ENCODE results near the gene BCAS3.
A peak's percentile ranks its signal among the peaks of the same experiment; 100 is the strongest.
"Not testable (repeated sequence)": the region's sequence is repeated elsewhere in the genome, so short reads cannot be mapped to it uniquely, and the experiment has no call there.

Gene BCAS3

GRCh38 chr17:60747069-60747808 is 69.6 kb downstream of the BCAS3 start:
- no peak for DNase-seq

DNA sequence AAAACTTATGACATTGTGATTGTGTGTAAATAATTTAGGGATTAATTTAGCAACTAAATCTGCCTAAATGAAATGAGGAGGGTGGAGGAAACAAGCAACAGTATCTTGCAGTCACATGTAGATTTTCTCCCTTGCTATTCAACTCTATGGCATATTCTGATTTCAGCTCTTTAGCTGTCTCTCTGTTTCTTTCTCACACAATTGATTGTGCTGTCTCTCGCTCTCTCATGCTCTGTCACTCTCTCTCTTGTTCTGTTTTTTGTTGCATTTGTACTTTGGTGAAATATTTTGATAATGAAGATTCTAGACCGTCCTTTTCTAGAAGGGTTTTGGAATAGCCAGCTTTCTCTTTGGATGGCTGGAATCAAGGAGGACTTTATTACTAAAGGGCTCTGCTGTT is 70.6 kb downstream of the BCAS3 start:
- no peak for DNase-seq

DNA sequence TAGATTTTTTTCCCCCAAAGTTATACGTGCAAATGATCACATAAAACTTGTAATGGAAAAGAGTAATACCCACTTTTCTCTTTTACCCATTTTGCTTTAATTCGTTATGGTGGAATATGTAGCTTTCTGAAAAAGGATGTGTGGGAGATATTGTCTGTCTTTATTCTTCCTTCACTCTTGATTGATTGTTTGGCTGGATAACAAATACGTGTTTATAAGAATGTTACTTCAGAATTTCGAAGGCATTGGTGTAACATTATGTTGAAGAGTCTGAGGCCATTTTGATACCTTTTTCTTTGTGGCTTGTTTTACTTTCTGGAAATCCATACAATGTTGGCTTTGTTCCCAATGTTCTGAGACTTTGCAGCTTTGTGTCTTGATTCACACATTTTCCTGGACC is 71.4 kb downstream of the BCAS3 start:
- no peak for DNase-seq

- no peak for DNase-seq
Observed at GRCh38 chr17:60749708-60750107, 72.1 kb downstream of the BCAS3 start.

- DNase-seq = no peak
Observed at GRCh38 chr17:60750640-60751039, 73.0 kb downstream of the BCAS3 start.

DNA sequence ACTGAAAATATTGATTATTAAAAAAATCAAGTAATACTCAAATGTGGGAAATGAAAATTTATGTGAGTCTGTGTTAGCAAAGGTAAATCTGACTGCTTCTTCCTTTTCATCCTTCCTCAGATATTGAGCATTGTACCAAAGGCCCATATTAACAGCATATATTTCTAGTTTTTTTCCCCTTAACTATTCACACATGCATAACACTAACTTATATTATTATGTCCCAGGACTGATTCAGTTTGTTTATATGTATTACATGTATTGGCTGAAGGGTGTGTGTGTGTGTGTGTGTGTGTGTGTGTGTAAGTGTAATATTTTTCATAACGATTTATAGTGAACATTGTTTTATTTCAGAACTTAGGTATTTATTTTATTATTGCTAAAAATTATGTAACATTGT is 74.2 kb downstream of the BCAS3 start:
- DNase-seq = no peak

- no peak for DNase-seq
Observed at GRCh38 chr17:60752873-60753577, 75.4 kb downstream of the BCAS3 start.

- DNase-seq = no peak
Observed at GRCh38 chr17:60754057-60754604, 76.5 kb downstream of the BCAS3 start.

GRCh38 chr17:60756798-60757197 is 79.1 kb downstream of the BCAS3 start:
- DNase-seq = not testable (repeated sequence)

- no peak for DNase-seq
Observed at GRCh38 chr17:60757437-60757836, 79.8 kb downstream of the BCAS3 start.

- no peak for DNase-seq
Observed at GRCh38 chr17:60759756-60760155, 82.1 kb downstream of the BCAS3 start.

DNA sequence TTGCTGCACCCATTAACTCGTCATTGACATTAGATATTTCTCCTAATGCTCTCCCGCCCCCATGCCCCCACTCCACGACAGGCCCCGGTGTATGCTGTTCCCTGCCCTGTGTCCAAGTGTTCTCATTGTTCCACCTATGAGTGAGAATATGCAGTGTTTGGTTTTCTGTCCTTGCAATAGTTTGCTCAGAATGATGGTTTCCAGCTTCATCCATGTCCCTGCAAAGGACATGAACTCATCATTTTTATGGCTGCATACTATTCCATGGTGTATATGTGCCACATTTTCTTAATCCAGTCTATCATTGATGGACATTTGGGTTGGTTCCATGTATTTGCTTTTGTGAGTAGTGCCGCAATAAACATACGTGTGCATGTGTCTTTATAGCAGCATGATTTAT is 83.7 kb downstream of the BCAS3 start:
- DNase-seq = not testable (repeated sequence)

DNA sequence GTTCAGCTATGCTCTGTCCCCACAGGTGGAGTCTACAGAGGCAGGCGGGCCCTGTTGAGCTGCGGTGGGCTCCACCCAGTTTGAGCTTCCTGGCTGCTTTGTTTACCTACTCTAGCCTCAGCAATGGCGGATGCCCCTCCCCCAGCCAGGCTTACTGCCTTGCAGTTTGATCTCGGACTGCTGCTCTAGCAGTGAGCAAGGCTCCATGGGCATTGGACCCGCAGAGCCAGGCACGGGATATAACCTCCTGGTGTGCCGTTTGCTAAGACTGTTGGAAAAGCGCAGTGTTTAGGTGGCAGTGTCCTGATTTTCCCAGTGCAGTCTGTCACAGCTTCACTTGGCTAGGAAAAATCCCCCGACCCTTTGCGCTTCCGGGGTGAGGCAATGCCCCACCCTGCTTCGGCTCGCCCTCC is 89.1 kb downstream of the BCAS3 start:
- no peak for DNase-seq

DNA sequence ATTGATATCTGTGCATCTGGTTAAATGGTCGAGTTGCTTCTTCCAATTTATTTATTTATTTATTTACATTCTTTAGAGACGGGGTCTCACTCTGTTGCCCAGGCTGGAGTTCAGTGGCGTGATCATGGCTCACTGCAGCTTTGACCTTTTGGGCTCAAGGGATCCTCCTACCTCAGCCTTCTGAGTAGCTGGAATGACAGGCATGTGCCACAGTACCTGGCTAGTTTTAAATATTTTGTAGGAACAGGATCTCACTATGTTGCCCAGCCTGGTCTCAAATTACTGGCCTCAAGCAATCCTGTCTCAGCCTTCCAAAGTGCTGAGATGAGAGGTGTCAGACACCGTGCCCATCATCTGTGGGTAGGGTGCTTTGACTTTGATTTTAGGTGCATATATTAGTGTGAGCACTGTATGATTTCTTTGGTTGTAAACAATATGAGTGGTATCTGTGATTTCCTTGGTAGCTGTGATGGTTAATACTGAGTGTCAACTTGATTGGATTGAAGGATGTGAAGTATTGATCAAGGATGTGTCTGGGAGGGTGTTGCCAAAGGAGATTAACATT is 90.2 kb downstream of the BCAS3 start:
- DNase-seq = no peak

DNA sequence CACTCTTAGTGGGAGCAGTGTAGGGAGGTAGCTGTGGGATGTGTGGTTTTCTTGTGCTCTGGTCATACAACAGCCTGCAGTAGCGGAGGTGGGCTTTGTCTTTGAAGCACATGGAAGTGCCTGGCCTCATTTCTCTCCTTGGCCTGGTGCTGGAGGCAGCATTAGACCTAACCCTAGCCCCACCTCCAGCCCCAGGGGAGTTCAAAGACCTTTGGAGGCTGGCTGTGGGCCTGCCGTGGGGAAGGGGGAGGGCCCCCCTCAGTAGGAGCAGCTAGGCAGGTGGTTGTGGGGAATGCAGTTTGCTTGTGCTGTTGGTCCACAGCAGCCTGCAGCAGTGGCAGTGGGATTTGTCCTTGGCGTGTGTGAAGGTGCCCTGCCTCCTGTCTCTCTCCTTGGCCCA is 91.7 kb downstream of the BCAS3 start:
- peak in 1 of 3 experiments; percentile 8 for DNase-seq

DNA sequence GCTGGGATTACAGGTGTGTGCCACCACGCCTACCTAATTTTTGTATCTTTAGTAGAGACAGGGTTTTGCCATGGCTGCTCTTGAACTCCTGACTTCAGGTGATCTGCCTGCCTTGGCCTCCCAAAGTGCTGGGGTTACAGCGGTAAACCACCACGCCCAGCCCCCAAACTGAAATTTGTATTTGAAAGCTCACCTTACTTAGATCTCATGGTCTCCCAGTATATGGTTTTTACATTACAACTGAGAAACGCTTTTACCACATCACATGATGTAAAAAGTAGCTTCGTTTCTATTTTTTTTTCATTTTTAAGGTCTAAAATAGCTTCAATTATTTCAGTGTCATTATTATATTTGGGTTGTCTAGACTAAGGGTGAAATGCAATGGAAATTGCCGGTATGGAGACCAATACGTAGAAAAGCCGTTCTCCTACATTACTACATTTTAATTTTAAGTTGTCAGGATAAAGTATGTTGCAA is 93.3 kb downstream of the BCAS3 start:
- DNase-seq = no peak

GRCh38 chr17:60771621-60772020 is 94.0 kb downstream of the BCAS3 start:
- DNase-seq = not testable (repeated sequence)

- DNase-seq = no peak
Observed at GRCh38 chr17:60773552-60773951, 95.9 kb downstream of the BCAS3 start.

DNA sequence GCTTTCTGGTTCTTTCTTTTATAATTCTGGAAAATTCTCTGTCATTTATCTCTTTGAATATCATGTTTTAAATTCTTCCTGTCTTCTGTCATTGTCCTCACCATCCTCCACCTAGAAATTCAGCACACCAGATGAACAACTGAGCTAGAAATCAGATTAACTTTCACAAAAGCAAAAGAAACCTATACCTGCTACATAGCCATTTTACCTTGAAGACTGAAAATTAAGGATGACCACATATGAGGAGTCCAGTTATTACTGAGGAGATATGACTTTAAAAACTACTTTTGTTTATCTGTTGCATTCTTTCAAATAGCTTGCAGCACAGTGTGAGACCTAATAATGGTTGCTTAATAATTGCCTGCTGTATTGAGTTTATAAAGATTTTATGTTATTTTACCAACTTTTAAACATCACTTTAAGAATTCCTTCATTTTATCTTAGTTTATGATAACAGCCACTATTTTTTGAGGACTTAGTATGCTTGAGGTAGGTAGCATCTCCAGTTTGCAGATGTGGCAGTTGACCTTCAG is 104.3 kb downstream of the BCAS3 start:
- DNase-seq = no peak

DNA sequence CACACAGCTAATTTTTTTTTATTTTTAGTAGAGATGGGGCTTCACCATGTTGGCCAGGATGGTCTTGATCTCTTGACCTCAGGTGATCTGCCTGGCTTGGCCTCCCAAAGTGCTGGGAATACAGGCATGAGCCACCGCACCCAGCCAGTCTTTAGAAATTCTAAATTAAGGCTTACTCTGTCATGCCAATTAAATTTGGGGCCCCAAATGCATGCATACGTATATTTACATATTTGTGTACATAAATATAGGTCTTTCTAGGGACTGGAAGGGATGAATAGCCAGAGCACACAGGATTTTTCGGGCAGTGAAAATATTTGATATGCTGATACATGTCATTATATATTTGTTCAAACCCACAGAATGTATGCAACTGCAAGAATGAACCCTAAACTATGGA is 105.1 kb downstream of the BCAS3 start:
- DNase-seq = no peak

DNA sequence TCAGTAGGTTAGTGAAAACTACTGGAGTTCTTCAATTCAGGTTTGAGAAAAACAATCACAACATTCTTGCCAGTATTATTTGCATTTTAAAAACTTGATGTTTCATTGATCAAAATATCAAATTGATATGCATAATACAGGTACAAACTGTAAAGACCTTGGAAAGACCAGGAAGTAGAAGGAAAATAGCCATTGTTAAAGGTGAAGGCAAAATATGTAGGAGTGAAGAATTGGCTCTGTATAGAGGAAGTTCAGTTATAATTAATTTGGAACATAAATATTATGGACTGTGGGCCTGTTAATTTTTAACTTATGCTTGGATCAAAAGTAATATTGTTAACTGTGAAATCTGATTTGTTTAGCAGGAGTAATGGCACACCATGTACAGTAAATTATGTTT is 112.6 kb downstream of the BCAS3 start:
- DNase-seq = no peak

GRCh38 chr17:60792250-60792898 is 114.7 kb downstream of the BCAS3 start:
- no peak for DNase-seq

GRCh38 chr17:60798576-60798975 is 120.9 kb downstream of the BCAS3 start:
- DNase-seq = no peak

All from NCI-H1417 (cell line).